NCI-H2107 treated with DMSO at 0.1 percent for 48 hours (cell line): ENCODE measurements around the gene ETV1.
"Not testable (repeated sequence)": the region's sequence is repeated elsewhere in the genome, so short reads cannot be mapped to it uniquely, and the experiment has no call there.

Source experiments
- DNase-seq: peaks from one replicate; lab custom pipeline; 2025; ENCODE audit not compliant: unreplicated experiment; lab: John Stamatoyannopoulos, UW

Gene ETV1

GRCh38 chr7:13933536-13933935 lies 55.9 kb downstream of the ETV1 start:
- DNase-seq = no peak

GRCh38 chr7:13933091-13933490 lies 56.4 kb downstream of the ETV1 start:
- DNase-seq = no peak

- DNase-seq = no peak
These were observed 57.3 kb downstream of the ETV1 start for GRCh38 chr7:13932131-13932530.

GRCh38 chr7:13921062-13921461 lies 68.4 kb downstream of the ETV1 start:
- no peak for DNase-seq

GRCh38 chr7:13920053-13920697 lies 69.3 kb downstream of the ETV1 start:
- peak; percentile 99 for DNase-seq

GRCh38 chr7:13918333-13918732 lies 71.1 kb downstream of the ETV1 start:
- not testable (repeated sequence) for DNase-seq

GRCh38 chr7:13917103-13917502 lies 72.4 kb downstream of the ETV1 start:
- not testable (repeated sequence) for DNase-seq

- no peak for DNase-seq
These were observed 73.6 kb downstream of the ETV1 start for GRCh38 chr7:13915891-13916290.

- DNase-seq = no peak
These were observed 76.7 kb downstream of the ETV1 start for GRCh38 chr7:13912715-13913278.

GRCh38 chr7:13911909-13912308 lies 77.6 kb downstream of the ETV1 start:
- DNase-seq = no peak

- DNase-seq = no peak
These were observed 78.5 kb downstream of the ETV1 start for GRCh38 chr7:13910805-13911551.

GRCh38 chr7:13908667-13909397 lies 80.6 kb downstream of the ETV1 start:
- peak; percentile 79 for DNase-seq

- DNase-seq = no peak
These were observed 81.6 kb downstream of the ETV1 start for GRCh38 chr7:13907831-13908230.

GRCh38 chr7:13904689-13905088 lies 84.8 kb downstream of the ETV1 start:
- DNase-seq = peak; percentile 50

- peak; percentile 93 for DNase-seq
These were observed 85.5 kb downstream of the ETV1 start for GRCh38 chr7:13904007-13904406.

- DNase-seq = no peak
These were observed 87.9 kb downstream of the ETV1 start for GRCh38 chr7:13901577-13901976.

GRCh38 chr7:13898957-13899670 lies 90.4 kb downstream of the ETV1 start:
- no peak for DNase-seq

- no peak for DNase-seq
These were observed 91.6 kb downstream of the ETV1 start for GRCh38 chr7:13897819-13898218.

- no peak for DNase-seq
These were observed 94.5 kb downstream of the ETV1 start for GRCh38 chr7:13894954-13895353.

GRCh38 chr7:13894377-13894776 lies 95.1 kb downstream of the ETV1 start:
- DNase-seq = no peak

GRCh38 chr7:13890793-13891192 lies 98.7 kb downstream of the ETV1 start:
- DNase-seq = no peak
